HCT116 (cell line): ENCODE results near the gene MSI2. TPM values are rescaled to one million over a fixed set of nuclear protein-coding genes. Genes with fewer than 3 reads are reported as not detected.

Experiments
- ATAC-seq: fragments of 200-7000 bp; cut with Tn5 transposase; 2 replicates; pipeline ENCODE4 v1.9.1; 2020; ENCODE audit warnings: mild to moderate bottlenecking, moderate library complexity
- BruUV-seq: library from RNA; stranded (reverse); fragments of 400-500 nt; replicated peaks from 2 replicates; lab custom pipeline; 2021; lab: Mats Ljungman, UMichigan
- CTCF ChIA-PET: fragments of 300-600 bp; sonication (Branson Sonifier 250); formaldehyde crosslinking; loops from one replicate; lab custom pipeline; 2021; ENCODE audit warnings: antibody characterized with exemption; lab: Charles Lee
- POLR2A ChIA-PET: fragments of 300-600, 350-600 bp; sonication (Branson Sonifier 250); formaldehyde crosslinking; loops from one replicate; lab custom pipeline; 2021; ENCODE audit warnings: antibody characterized with exemption; lab: Charles Lee
- RAD21 ChIA-PET, 2 experiments: fragments of 300-600 bp; sonication (Branson Sonifier 250); formaldehyde crosslinking; loops; one replicate each; lab custom pipeline; 2023; ENCODE audit warnings: low total read pairs in 2 of 2; ENCODE audit not compliant: uncharacterized antibody in 2 of 2, unreplicated experiment in 2 of 2, low non-redundant PET in 1 of 2; lab: Charles Lee
- DNase-seq: peaks from one replicate; pipeline ENCODE4 v3.0.0-alpha.2; 2010; ENCODE audit warnings: low read depth, low spot score
- H2AFZ ChIP-seq: fragments of 200-600 bp; shearing (Covaris generic), sonication (generic); 2 replicates; pipeline ENCODE4 v1.6.1; 2017; ENCODE audit warnings: low read depth, mixed run types, mixed read lengths, antibody characterized with exemption, low read length; ENCODE audit not compliant: poor library complexity, severe bottlenecking
- H3K27ac ChIP-seq: 2 replicates; pipeline ENCODE4 v1.5.1; 2012; ENCODE audit warnings: low read depth, low read length
- H3K27me3 ChIP-seq: fragments of 200-600 bp; sonication (generic); 2 replicates; pipeline ENCODE4 v1.6.1; 2016; ENCODE audit warnings: mixed run types, low read length, mixed read lengths; ENCODE audit not compliant: insufficient read depth
- H3K36me3 ChIP-seq, 2 experiments: fragments of 200-500 bp in 1 of 2; fragments of 200-600 bp in 1 of 2; sonication (Bioruptor generic) in 1 of 2; sonication (generic) in 1 of 2; 2 replicates each; pipeline versions ENCODE4 v1.5.1 to v1.6.1; 2014 to 2016; ENCODE audit warnings: low read length in 2 of 2, inconsistent platforms in 1 of 2, mixed read lengths in 1 of 2, mixed run types in 1 of 2; ENCODE audit not compliant: insufficient read depth in 2 of 2, control insufficient read depth in 1 of 2
- H3K4me1 ChIP-seq, 2 experiments: fragments of 200-600 bp in 1 of 2; sonication (generic) in 1 of 2; 2 replicates each; pipeline versions ENCODE4 v1.5.1 to v1.6.1; 2012 to 2017; ENCODE audit warnings: low read length in 2 of 2, inconsistent platforms in 1 of 2, mild to moderate bottlenecking in 1 of 2, mixed read lengths in 1 of 2, mixed run types in 1 of 2, moderate library complexity in 1 of 2; ENCODE audit not compliant: insufficient read depth in 2 of 2, control insufficient read depth in 1 of 2
- H3K4me2 ChIP-seq: fragments of 200-600 bp; sonication (generic); 2 replicates; pipeline ENCODE4 v1.6.1; 2017; ENCODE audit warnings: mixed run types, low read length, mixed read lengths
- H3K4me3 ChIP-seq, 2 experiments: fragments of 200-600 bp in 1 of 2; sonication (generic) in 1 of 2; replicated peaks in 1 of 2; 2 replicates each; pipeline ENCODE4 v1.5.1; 2011 to 2016; ENCODE audit warnings: low read length in 2 of 2, control low read depth in 1 of 2, low read depth in 1 of 2, mild to moderate bottlenecking in 1 of 2, mixed read lengths in 1 of 2, mixed run types in 1 of 2
- H3K79me2 ChIP-seq: fragments of 200-600 bp; sonication (generic); 2 replicates; pipeline ENCODE4 v1.6.1; 2017; ENCODE audit warnings: mild to moderate bottlenecking, mixed run types, low read length, moderate library complexity, mixed read lengths; ENCODE audit not compliant: insufficient read depth
- H3K9ac ChIP-seq: fragments of 200-600 bp; sonication (generic); 2 replicates; pipeline ENCODE4 v1.6.1; 2016; ENCODE audit warnings: low read length, mixed read lengths
- H3K9me2 ChIP-seq: fragments of 200-600 bp; sonication (generic), shearing (Covaris generic); 2 replicates; pipeline ENCODE4 v1.6.1; 2017; ENCODE audit warnings: mixed run types, mild to moderate bottlenecking, moderate library complexity; ENCODE audit not compliant: insufficient read depth
- H3K9me3 ChIP-seq, 2 experiments: fragments of 200-500 bp in 1 of 2; fragments of 200-600 bp in 1 of 2; sonication (Bioruptor generic) in 1 of 2; sonication (generic) in 1 of 2; 2 replicates each; pipeline ENCODE4 v1.6.1; 2014 to 2017; ENCODE audit warnings: low read length in 2 of 2, mixed read lengths in 2 of 2, inconsistent platforms in 1 of 2, low read depth in 1 of 2, mild to moderate bottlenecking in 1 of 2, mixed run types in 1 of 2, moderate library complexity in 1 of 2; ENCODE audit not compliant: control insufficient read depth in 1 of 2, insufficient read depth in 1 of 2
- H4K20me1 ChIP-seq: fragments of 200-600 bp; sonication (generic), shearing (Covaris generic); 2 replicates; pipeline ENCODE4 v1.6.1; 2017; ENCODE audit warnings: mixed run types, mild to moderate bottlenecking, moderate library complexity; ENCODE audit not compliant: insufficient read depth
- CEBPB ChIP-seq: IDR thresholded peaks from 2 replicates; pipeline ENCODE4 v1.6.1; 2012; ENCODE audit warnings: low read depth
- EGR1 ChIP-seq: IDR thresholded peaks from 2 replicates; pipeline ENCODE4 v1.6.1; 2012; ENCODE audit warnings: low read depth
- ELF1 ChIP-seq: IDR thresholded peaks from 2 replicates; pipeline ENCODE4 v1.6.1; 2012; ENCODE audit warnings: low read depth, borderline replicate concordance
- POLR2A ChIP-seq: IDR thresholded peaks from 2 replicates; pipeline ENCODE4 v1.7.0; 2011; ENCODE audit warnings: borderline replicate concordance; ENCODE audit not compliant: insufficient read depth, insufficient read length; ENCODE audit errors: extremely low read depth
- RAD21 ChIP-seq: IDR thresholded peaks from 2 replicates; pipeline ENCODE4 v1.6.1; 2012; ENCODE audit warnings: low read depth, mild to moderate bottlenecking
- TCF7L2 ChIP-seq: IDR thresholded peaks from 2 replicates; pipeline ENCODE4 v1.7.0; 2011; ENCODE audit warnings: borderline replicate concordance, inconsistent platforms; ENCODE audit not compliant: insufficient read depth, insufficient read length; ENCODE audit errors: extremely low read depth
- YY1 ChIP-seq: IDR thresholded peaks from 2 replicates; pipeline ENCODE4 v1.6.1; 2011; ENCODE audit warnings: low read length, low read depth, moderate library complexity, mild to moderate bottlenecking; ENCODE audit not compliant: insufficient replicate concordance; ENCODE audit errors: extremely low read depth
- ZFX ChIP-seq: fragments of 450-650 bp; IDR thresholded peaks from 2 replicates; pipeline ENCODE4 v1.6.1; 2017
- ZNF274 ChIP-seq: fragments of 200-500 bp; sonication (Bioruptor generic); IDR thresholded peaks from 2 replicates; pipeline ENCODE4 v1.6.1; 2014; ENCODE audit warnings: mild to moderate bottlenecking, low read depth, low read length, inconsistent platforms
- intact Hi-C: fragments of 100-400 bp; cut with micrococcal nuclease; formaldehyde crosslinking; loops from 2 replicates; pipeline ENCODE4 v1.10.0; 2022
- total RNA-seq: library from RNA; stranded (reverse); gene quantifications from one replicate; pipeline ENCODE4 v1.2.1, GENCODE V29; 2021; ENCODE audit not compliant: unreplicated experiment
- TF ChIP-seq, protein P1 (sequence below): IDR thresholded peaks from 2 replicates; pipeline ENCODE4 v1.6.1; 2012

Gene MSI2
- total RNA-seq, 1 experiment from 2014 or later = 137 TPM

DNA sequence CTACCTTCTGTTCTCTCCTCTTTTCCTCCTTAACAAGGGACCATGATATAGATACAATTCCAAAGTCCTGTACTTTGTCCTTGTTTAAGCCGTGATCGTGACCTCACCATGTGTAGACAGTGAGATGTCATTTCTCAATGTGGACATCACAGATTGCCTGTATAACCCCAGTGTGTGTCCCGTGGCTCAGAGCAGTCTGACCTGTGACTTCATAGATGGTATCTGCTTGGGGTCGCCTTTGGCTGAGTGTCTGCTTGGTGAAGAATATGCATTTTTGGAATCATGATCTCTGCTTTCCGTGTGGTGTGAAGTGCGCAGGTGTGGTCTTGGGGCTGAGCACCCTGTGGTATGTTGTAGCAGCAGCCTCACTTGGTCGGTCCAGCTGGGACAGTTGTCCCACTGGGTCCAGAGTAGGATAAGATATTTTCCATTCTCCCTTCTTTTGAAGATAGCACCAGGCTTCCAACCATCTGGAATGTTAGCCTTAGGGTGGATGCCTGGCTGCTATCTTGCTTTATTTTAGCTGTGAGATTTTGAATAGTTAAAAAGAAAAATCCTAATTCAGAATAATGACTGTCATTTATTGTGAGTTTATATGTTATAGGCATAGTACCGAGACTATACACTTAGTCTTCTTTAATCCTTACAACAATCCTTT lies 13.4 kb downstream of the MSI2 start:
- no peak overlapping the region for H3K4me2 ChIP-seq
- intact Hi-C loops = no loop called here
- no peaks in the 10 kb centered on the region for H3K27me3 ChIP-seq
- H3K9ac ChIP-seq = no peak overlapping the region
- peaks cover 26 to 55% of the 10 kb centered on the region in 2 experiments; a peak in 3 of 4 replicates for H3K36me3 ChIP-seq
- no peak overlapping the region for H2AFZ ChIP-seq
- RAD21 ChIA-PET = no interaction called here
- CTCF ChIA-PET = interaction anchor here (2.0 kb wide), 1 partner anchor 27 kb away, joined by 5 read pairs; no protein-coding TSS in a partner anchor
- no peaks in the 10 kb centered on the region for H4K20me1 ChIP-seq
- no peaks in the 10 kb centered on the region for H3K9me3 ChIP-seq
- POLR2A ChIA-PET = no interaction called here
- ATAC-seq = no peak
- no peak for TF ChIP-seq ZNF274
- no peak for TF ChIP-seq YY1
- TF ChIP-seq EGR1 = no peak
- TF ChIP-seq, all 23 proteins: peak for 0
- H3K4me1 ChIP-seq = no peaks in the 10 kb centered on the region
- DNase-seq = no peak
- BruUV-seq = no TSS peak
- H3K79me2 ChIP-seq = peaks cover 51% of the 10 kb centered on the region
- H3K9me2 ChIP-seq = no peaks in the 10 kb centered on the region
- no peak overlapping the region for H3K4me3 ChIP-seq
- H3K27ac ChIP-seq = no peak overlapping the region

DNA sequence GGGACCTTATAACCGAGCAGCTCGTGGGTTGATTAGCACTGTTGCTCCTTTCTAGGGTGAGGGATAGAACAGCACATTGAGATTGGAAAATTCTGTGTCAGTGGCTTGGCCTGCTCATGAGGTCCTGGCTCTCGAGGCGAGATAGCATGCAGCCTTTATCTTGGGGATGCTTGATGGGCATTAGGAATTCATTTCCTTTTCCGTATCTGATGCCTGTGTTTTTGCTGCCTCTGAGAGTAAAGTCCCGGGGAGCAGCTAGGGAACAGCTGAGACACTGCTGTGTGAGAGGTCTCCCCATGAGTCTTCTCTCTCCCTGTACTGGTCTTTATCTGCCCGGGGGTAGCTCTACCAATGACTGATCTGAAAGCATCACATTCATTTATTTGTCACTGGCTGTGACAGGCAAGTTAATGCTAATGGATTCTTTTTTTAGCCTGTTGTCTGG lies 14.5 kb downstream of the MSI2 start:
- ChIA-PET POLR2A (no interaction called here), CTCF (interaction anchor here (2.0 kb wide), 1 partner anchor 28 kb away, joined by 5 read pairs; no protein-coding TSS in a partner anchor), RAD21 (no interaction called here)
- Histone ChIP-seq H3K4me1 (no peaks in the 10 kb centered on the region), H3K27ac (no peak overlapping the region), H3K9me3 (no peaks in the 10 kb centered on the region), H4K20me1 (no peaks in the 10 kb centered on the region), H3K27me3 (no peaks in the 10 kb centered on the region), H3K79me2 (peaks cover 41% of the 10 kb centered on the region), H3K36me3 (peaks cover 19 to 52% of the 10 kb centered on the region in 2 experiments; a peak in 3 of 4 replicates), H3K9me2 (no peaks in the 10 kb centered on the region), H3K4me3 (no peak overlapping the region), H2AFZ (no peak overlapping the region), H3K9ac (no peak overlapping the region), H3K4me2 (no peak overlapping the region)
- intact Hi-C loops = no loop called here
- TF ChIP-seq CEBPB (no peak), TCF7L2 (no peak), RAD21 (no peak), ZFX (no peak), ELF1 (no peak), POLR2A (no peak)
- TF ChIP-seq, protein P1, sequence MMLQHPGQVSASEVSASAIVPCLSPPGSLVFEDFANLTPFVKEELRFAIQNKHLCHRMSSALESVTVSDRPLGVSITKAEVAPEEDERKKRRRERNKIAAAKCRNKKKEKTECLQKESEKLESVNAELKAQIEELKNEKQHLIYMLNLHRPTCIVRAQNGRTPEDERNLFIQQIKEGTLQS = no peak
- no peak for ATAC-seq
- no peak for DNase-seq
- BruUV-seq = no TSS peak
